Middle frontal gyrus (tissue), 1 donor: ENCODE results near the gene NDUFB10.
"Not testable (repeated sequence)": the region's sequence is repeated elsewhere in the genome, so short reads cannot be mapped to it uniquely, and the experiment has no call there.

Experiments used
- DNase-seq: peaks from one replicate; pipeline ENCODE4 v3.0.0-alpha.2; 2015; ENCODE audit warnings: low spot score; ENCODE audit errors: extremely low spot score

NDUFB10 gene

DNA sequence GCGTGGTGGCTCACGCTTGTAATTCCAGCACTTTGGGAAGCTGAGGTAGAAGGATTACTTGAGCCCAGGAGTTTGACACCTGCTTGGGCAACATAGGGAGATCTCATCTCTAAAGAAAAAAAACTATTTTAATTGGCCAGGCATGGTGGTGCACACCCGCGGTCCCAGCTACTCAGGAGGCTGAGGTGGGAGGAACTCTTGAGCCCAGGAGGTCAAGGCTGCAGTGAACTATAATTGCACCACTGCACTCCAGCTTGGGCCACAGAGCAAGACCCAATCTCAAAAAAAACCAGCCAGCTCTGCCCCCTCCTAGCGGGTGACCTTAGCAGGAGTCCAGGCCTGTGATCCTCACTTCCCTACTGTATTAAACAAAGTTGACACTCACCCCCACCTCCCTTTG lies 35.2 kb upstream of the NDUFB10 start:
- DNase-seq, result no peak

DNA sequence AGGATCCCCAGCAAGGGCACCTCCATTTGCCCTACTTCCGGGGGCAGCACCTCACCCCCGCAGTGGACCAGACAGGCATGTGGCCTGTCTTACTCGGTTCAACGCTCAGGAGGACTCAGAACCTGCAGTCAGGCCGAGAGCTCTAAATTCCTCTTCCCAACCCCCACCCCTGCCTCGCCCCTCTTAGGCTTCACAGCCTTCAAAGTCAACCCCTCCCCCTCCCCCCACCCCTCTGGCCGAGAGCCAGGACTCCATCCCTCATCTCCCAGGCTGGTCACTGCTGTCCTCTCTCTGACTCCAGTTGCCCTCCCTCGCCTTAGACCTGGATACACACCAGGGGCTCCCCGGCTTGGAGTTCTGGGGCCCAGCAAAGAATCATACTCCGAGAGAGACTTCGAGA lies 33.1 kb upstream of the NDUFB10 start:
- DNase-seq, result no peak

DNA sequence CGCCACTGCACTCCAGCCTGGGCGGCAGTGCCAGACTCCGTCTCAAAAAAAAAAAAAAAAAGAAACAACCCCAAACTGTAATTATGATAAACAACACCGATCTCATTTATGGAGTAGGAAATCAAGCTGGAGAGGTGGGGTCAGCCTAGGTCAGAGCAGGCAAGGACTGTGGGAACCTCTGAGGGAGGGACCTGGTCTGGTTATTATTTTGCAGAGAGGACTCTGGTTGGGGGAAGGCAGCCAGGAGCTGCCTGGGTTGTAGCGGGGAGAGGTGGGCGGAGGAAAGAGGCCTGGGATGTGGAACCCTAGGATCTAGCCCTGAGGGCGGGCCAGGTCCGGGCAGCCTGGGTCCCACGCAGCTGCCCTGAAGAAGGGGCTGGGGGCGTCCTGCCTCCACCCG lies 30.2 kb upstream of the NDUFB10 start:
- no peak for DNase-seq

DNA sequence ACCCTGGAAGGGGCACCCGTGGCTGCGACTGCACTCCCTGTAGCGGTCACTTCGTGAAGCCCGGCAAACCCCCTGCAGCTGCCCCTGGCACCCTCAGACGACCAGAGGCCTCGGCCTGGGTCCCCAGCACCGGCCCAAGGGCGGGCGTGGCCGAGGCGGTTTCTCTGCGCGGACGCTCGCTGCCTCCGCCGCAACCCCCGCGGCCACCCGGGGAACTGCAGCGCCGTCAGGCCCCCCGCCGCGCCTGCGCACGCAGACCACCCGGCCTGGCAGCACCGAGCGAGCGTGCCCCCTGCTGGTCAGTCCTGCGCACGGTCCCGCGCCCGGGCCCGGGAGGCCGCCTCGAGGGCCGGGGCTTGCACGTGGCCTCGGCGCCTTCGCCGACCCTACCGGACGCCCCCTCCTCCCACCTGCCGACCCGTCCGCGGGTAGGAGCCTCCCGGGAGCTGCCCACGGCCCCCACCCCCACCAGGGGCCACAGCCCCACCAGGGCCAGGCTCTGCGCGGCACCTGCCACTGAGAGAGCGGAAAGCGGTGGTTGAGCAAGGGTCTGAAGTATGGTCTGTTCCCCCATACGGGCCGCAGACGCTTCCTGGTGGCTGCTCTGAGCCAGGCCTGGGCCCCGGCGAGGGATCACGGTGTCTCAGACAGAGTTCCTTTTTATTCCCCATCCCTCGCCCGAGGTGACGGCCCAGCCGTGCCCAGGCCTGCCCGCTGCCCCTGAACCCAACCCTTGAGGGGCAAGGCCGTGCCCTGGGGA lies 29.6 kb upstream of the NDUFB10 start:
- peak; percentile 37 for DNase-seq

DNA sequence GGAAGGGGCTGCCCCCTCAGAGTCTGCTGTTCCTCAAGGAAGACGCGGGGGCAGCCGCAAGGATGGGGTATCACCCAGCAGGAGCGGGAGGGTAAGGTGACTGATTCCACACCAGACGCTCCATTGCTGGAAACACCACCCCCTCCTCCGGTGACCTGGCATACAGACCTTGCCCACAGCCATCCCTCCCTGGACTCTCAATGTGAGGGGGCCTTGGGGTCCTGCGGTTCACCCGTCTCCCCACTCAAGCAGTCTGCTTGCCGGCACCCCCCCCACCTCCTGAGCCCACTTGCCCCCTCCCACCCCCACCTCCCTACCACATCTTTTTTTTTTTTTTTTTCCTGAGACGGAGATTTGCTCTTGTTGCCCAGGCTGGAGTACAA lies 29.0 kb upstream of the NDUFB10 start:
- DNase-seq, result no peak

DNA sequence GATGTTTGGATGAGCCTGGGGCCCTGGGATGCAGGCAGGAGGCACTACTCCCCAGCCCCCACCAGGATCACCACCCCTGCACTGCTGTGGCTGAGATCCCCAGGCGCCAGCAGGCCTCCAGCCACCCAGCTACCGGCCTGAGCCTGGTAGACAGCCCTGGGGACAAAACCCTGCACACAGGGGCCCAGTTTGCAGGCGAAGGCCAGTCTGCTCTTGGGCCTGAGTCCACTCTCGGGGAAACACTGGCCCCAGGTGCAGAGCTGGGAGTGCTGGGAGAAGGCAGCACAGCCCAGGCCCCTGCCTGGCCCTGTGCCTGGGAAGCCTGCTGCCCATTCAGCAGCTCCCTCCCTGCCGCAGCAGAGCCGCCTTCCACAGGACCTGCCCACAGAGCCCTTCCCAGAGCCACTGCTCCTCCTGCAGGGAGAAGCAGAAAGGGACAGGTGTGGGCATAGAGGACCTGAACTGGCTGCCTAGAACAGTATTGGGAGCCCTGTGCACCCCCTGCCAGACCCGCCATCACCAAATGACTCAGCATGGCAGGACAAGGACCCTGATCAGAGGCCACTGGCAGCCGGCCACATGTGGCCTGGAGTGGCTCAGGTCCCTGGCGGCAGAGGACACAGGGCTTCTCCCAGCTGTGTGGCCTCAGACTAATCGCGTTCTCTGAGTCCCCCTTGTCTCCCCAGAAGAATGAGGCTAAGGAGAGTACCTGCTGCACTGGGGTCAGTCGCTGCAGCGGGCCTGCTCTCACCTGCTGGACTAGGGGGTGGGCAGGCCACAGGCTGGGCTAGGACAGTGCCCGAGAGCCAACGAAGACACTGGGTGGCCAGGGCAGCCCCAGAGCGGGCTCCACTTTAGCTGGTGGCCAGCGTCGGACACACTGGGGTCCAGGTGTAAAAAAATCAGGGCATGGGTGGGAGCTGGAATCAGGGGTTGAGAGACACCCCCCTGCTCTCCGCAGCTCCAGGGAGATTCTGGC lies 27.0 kb upstream of the NDUFB10 start:
- no peak for DNase-seq

DNA sequence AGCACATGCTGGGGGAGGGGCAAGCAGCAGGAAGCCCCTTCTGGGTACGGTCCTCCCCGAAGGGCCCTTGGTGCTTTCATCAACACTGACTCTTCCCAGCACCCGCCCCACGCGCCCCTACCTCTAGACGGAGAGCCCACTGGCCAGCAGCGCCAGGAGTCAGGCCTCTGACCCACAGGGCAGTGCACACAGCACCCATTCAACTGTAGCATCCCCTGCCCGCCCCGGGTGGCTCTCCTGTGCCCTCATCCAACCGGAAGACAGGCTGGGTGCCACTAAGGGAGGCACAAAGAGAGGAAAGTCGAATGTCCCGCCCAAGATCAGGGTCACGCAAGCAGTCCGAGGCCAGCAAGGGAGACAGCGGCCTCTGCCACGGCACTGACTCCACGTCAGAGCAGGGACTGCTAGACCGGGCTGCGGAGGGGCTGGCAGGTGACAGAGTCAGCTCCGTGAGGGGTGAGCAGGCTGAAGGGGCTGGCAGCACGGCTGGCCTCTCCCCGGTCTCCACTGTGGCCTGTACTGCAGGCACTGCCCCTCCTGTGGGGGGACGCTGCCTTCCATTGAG lies 26.2 kb upstream of the NDUFB10 start:
- no peak for DNase-seq

DNA sequence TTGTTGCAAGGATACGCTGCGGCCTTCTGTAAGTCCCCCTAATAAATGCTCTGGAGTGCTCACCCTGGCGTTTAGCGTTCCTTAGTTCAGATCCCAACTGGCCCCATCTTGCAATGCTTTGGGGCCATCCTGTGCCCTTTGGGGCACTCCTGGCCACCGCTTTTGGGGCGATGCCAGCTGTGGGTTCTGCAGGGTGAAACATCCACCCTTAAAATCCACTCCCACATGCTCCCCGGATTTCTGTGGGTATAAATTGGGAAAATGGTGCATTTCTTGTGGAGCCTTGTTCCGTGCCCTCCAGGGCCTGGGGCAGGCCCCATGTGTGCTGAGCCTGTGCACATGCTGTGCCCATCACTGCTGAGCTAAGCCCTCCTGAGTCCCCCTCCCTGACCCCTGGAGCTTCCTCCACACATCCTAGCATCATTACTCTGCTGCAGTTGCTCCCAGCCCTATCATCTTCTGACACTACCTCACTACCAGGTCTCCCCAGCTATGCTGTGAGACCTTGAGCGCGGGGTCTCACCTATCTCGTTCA lies 22.3 kb upstream of the NDUFB10 start:
- DNase-seq, result no peak

DNA sequence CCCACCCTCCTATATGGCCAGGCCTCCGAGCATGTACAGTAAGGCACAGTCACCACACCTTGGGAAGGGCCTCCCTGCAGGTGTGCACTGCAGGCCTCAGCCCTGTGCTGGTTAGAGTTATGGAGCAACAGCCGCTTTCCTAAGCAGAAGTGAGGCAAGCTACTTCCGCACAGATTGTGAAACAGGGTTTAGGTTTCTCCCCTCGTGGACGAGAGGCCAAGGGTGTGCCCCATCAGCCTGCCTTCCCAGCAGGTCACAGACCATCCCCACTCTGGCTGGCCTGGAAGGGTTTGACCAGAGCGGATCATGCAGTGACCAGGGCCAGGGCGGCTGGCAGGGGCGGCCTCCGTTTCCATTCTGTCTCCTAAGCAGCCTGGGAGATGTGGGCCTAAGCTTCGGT lies 21.0 kb upstream of the NDUFB10 start:
- no peak for DNase-seq

DNA sequence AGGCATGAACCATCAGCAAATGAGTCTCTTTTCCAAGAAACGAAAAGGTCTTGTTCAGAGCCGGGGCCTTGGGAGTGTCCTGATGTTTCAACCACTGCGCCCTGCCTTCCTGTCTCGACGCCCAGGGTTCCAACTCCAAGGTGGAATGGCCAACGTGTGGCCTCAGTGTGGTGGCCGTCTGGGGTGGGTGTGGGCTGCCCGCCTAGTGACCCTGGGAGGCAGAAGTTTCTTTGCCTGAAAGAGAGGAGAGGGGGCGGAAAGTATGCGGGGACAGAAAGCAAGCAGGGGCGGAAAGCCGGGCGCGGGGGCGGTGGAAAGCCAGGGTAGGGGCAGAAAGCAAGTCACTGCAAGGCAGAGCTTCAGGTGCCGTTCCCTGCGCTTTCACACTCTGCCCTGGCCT lies 20.4 kb upstream of the NDUFB10 start:
- no peak for DNase-seq

DNA sequence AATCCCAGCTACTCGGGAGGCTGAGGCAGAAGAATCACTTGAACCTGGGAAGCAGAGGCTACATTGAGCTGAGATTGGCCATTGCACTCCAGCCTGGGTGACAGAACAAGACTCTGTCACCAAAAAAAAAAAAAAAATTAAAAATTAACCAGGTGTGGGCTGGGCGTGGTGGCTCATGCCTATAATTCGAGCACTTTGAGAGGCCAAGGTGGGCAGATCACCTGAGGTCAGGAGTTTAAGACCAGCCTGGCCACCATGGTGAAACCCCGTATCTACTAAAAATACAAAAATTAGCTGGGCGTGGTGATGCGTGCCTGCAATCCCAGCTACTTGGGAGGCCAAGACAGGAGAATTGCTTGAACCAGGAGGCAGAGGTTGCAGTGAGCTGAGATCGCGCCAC lies 19.5 kb upstream of the NDUFB10 start:
- DNase-seq, result not testable (repeated sequence)

DNA sequence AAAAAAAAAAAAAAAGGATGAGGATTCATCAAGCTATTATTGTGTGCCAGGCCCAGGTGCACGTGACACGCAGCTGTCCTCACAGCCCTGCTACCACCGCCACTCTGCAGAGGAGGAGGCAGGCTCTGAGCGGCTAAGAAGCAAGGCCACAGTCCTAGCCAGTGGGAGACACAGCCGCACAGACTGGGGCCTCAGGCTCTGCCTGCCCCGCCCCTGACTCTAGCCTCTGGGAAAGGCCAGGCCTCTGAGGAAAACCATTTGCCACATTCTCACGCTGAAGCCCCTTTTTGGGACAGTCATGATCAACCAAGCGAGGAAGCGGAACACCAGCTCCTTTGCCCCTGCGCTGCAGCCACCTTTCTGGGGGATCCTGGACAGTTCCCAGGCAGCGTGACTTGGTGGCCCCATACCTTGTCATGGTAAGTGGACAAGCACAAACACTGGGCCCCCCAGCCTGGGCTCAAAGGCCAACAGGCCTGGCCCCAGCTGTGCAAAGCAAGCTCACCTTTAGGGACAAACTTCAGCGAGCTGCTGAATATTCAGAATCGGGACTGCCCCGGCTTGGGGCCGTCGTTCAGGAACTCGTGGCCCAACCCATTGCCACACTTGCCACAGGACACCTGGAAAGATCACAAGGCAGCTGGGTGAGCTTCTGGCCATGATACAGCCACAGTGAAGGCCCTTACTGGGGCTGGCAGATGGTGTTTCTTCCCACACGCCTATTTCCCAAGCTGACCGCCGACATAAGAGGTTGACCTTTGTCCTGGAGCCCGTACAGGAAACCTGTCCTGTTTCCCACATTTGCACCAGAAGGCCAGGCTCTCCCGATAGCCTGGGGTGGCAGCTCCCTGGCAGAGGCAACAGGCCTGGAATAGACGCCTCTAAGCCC lies 18.8 kb upstream of the NDUFB10 start:
- DNase-seq, result no peak

DNA sequence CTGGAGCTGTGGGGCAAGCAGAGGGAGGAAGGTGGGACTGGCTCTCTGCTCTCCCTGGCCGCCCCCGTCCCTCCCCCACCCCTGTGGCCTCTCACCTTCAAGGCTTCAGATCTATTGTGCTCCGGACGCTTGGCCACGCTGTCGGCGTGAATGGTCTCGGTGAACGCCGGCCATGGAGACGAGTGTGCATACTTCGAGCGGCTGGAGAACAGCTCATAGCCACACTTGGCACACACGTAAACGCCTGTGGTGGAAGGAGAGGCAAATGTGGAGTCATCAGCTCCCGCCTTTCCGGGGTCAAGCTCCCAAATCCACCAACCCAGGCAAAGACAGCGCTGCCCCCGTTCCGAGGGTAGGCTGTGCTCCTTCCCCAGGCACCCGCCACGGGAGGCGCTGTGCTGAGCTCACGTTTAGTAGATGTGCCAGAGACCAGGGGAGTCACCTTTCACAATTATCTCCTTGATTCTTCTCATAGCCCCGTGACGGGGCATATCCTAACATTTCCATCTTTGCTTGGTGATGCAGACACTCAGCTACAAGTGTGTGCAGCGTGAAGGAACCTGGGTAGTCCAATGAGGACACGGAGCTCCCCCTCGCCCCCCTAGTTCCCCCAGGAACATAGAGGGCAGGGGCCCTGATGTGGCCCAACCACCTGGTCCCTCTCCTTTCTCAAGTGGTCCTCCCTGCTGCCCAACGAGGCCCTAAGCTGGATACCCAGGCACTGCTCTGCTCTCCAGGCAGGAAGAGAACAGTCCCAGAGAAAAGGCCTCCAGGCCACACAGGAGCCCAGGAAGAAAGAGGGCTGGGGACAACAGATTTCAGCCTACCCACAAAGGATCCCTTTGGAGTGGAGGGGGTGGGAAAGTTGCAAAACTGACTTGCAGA lies 17.9 kb upstream of the NDUFB10 start:
- DNase-seq, result no peak

DNA sequence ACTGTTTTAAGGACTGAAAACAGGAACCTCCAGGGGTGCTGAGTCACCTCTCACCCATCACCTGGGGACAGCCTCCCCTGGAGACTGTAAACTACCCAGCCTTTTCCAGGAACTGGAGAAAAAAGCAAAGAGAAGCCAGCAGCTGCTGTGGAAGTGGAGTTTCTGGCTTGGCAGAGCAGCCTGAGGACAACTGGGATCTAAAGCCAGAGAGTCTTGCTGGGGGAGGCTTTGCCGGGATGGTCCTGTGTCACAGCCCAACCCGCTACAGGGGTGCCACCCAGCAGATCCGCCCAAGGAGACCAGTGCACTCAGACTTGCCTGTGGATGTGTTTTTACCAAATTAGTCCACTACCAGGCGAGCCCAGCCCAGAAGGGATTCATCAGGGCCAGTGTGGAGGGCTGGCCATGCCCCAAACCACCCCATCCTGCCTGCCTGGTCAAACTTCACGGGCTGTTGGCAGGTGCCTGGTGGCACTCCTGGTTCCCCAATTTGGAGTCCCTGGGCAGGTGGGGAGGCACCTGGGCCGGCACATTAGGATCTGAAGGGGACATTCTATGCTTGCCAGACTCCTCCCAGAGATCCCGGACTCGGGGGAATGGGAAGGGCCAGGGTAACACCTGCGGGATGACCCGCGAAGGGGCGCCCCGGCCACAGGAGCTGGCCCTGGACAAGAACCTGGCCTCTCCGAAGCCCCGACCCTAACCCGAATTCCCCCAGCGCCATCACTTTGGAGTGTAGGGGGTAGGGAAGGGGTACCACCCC lies 17.1 kb upstream of the NDUFB10 start:
- DNase-seq, result no peak

DNA sequence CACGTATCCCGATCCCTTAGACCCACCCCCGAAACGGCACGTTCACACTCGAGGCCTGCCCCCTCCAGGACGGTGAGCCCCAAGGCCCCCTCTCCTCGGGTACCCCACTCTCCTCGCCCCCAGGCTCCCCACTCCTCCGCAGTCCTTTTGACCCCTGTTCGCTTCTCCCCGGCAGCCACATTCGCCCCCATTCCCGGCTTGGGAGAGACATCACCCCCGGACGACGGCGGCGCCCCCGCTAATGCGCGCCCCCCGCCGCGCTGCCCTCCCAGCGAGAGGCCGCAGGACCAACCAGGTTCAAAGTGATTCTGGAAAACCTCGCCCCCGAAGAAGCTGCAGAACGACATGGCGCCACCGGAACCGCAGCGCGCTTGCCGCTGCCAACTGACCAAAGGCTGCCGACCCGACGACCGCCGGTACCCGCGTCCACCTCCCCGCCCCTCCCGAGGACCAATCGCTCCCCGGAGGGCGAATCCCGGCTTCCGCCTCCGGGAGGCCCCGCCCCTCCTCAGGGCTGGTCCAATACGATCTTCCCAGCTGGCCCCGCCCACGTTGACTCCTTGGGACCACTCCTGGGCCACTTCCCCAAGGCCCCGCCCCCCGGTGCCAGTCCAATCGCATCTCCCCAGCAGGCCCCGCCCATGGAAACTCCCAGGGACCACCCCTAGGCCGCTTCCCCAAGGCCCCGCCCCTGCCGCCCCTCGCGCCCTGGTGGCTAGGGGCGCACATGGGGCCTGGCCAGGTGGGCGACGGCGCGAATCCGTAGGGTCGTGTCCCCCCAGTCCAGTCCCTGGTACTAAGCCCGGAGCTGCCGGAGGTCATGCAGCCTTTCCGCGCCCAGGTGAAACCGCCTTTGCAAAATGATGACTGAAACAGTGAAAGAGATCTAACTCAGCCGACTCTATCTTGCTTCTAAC lies 16.3 kb upstream of the NDUFB10 start, which contains the start of gene MSRB1:
Gene MSRB1 (minus strand): TSS at position 390 of the 917 bp plus-strand sequence. CDS start 43 bp downstream, at position 347.
- DNase-seq, result peak; percentile 98

DNA sequence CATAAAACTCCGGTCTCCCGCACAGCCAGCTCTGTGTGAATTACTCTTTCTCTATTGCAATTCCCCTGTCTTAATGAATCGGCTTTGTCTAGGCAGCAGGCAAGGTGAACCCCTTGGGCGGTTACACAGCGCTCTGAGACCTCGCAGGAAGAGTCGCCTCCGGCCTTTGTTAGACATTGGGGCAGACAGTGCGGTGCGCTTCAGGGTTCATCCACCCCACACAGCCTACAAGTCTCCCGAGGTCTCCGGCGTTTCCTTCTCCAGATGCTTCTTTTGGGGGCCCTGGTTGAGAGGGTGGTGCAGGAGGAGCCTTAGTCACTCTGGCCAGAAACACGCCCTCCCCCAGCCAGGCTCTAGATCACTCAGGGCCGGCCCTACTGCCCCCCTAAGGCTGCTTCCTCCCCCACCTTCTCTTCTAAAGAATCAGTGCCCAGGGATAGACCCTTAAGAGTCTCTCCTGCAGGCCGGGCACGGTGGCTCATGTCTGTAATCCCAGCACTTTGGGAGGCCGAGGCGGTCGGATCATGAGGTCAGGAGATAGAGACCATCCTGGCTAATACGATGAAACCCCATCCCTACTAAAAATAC lies 14.6 kb upstream of the NDUFB10 start:
- no peak for DNase-seq

DNA sequence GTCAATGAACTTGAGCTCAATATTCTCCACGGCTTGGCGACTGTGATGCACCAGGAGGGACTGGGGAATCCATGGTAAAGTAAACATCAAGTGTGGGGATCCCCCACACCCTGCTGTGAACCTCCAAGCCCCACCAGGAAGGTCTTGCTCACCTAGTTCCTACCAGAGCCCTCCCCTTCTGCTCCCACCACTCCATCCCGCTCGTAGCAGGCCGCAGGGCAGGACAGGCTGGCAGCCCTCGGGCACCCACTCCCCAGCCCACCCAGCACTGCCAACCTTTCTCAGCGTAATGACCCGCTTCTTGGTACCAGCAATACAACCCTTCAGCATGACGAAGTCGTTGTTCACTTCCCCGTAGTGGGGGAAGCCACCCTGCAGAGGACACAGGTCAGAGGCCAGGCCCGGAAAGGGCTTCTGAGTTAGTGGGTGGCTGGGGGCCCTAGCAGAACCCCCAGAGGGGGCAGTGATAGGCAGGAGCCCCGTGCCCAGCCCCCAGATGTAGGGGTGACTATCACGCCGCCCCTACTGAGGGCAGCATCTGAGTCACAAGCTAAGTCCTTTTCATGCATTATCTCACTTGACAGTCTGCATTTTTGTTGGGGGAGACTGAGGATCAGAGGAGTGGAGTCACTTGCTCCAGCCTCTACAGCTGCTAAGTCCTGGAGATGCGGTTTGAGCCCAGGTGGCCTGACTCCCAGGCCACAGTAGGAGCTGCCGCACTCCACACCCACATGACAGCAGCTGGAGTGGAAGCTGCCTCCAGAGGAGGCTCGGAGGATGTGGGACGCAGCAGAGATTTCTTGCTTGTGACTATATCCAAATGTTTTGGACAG lies 13.6 kb upstream of the NDUFB10 start:
- DNase-seq, result no peak
